Tibial artery (tissue), 4 donors: ENCODE measurements around the gene KLF1.
"Not testable (repeated sequence)": the region's sequence is repeated elsewhere in the genome, so short reads cannot be mapped to it uniquely, and the experiment has no call there.

Experiments used
- DNase-seq, 2 donors: peaks; one replicate each; pipeline ENCODE4 v3.0.0-alpha.2; 2019
- H3K27ac ChIP-seq, 2 donors: fragments of 200-600 bp; sonication (generic) in 1 of 2; 1 replicate in 1 of 2; 2 replicates in 1 of 2; pipeline ENCODE4 v1.5.1; 2018 to 2019; ENCODE audit warnings: mild to moderate bottlenecking in 1 of 2
- H3K27me3 ChIP-seq, 2 donors: fragments of 200-600 bp; sonication (generic) in 1 of 2; one replicate each; pipeline versions ENCODE4 v1.5.1 to v1.6.0; 2016 to 2019
- H3K36me3 ChIP-seq, 3 donors: fragments of 200-600 bp; sonication (generic) in 2 of 3; one replicate each; pipeline ENCODE4 v1.5.1; 2016 to 2019; ENCODE audit warnings: mild to moderate bottlenecking in 2 of 3
- H3K4me1 ChIP-seq, 4 donors: fragments of 200-600 bp; sonication (generic) in 2 of 4; 1 replicate in 3 of 4; 2 replicates in 1 of 4; pipeline ENCODE4 v1.5.1; 2016 to 2019
- H3K4me3 ChIP-seq, 2 donors: fragments of 200-600 bp; sonication (generic) in 1 of 2; 1 replicate in 1 of 2; 2 replicates in 1 of 2; pipeline ENCODE4 v1.5.1; 2018 to 2019; ENCODE audit warnings: mild to moderate bottlenecking in 2 of 2
- H3K9me3 ChIP-seq, 3 donors: fragments of 200-600 bp; sonication (generic) in 1 of 3; one replicate each; pipeline ENCODE4 v1.5.1; 2016 to 2019
- CTCF ChIP-seq, 2 experiments: fragments of 200-600 bp in 1 of 2; fragments of 450-650 bp in 1 of 2; IDR thresholded peaks; one replicate each; pipeline ENCODE4 v1.5.1; 2017 to 2019; ENCODE audit warnings: antibody characterized with exemption in 2 of 2, mild to moderate bottlenecking in 1 of 2, moderate library complexity in 1 of 2
- intact Hi-C: fragments of 100-400 bp; cut with DNase I; formaldehyde crosslinking; loops from one replicate; pipeline ENCODE4 v1.15.0; 2023; ENCODE audit warnings: low total_unique reads

Gene KLF1

GRCh38 chr19:12864143-12864542, 22.9 kb downstream of the KLF1 start:
- Histone ChIP-seq H3K4me1 (peaks cover 0 to 7% (median 6%) of the 10 kb centered on the region in 4 donors), H3K36me3 (no peaks in the 10 kb centered on the region), H3K27me3 (peaks cover 0 to 39% of the 10 kb centered on the region in 2 donors), H3K4me3 (no peak overlapping the region), H3K27ac (no peak overlapping the region), H3K9me3 (no peaks in the 10 kb centered on the region)
- no peak for DNase-seq
- intact Hi-C loops, result no loop called here
- no peak for TF ChIP-seq CTCF (IDR thresholded peaks at IDR 0.05)

- Histone ChIP-seq H3K9me3 (peaks cover 0 to 6% (median 0%) of the 10 kb centered on the region in 3 donors), H3K27ac (no peak overlapping the region), H3K4me1 (no peaks in the 10 kb centered on the region), H3K27me3 (no peaks in the 10 kb centered on the region), H3K36me3 (no peaks in the 10 kb centered on the region), H3K4me3 (no peak overlapping the region)
- no peak for DNase-seq
- intact Hi-C loops, result no loop called here
- TF ChIP-seq CTCF (IDR thresholded peaks at IDR 0.05), result no peak
These were observed 27.5 kb downstream of the KLF1 start for GRCh38 chr19:12859546-12859945.

- Histone ChIP-seq H3K27me3 (no peaks in the 10 kb centered on the region), H3K9me3 (peaks cover 0 to 6% (median 0%) of the 10 kb centered on the region in 3 donors), H3K4me3 (no peak overlapping the region), H3K36me3 (no peaks in the 10 kb centered on the region), H3K4me1 (no peaks in the 10 kb centered on the region), H3K27ac (no peak overlapping the region)
- no peak for DNase-seq
- no peak for TF ChIP-seq CTCF (IDR thresholded peaks at IDR 0.05)
- intact Hi-C loops, result no loop called here
These were observed 28.7 kb downstream of the KLF1 start for GRCh38 chr19:12858041-12858928.

GRCh38 chr19:12856653-12857052, 30.3 kb downstream of the KLF1 start:
- intact Hi-C loops, result no loop called here
- DNase-seq, result no peak
- no peak overlapping the region for H3K27ac ChIP-seq
- H3K27me3 ChIP-seq, result peaks cover 0 to 7% of the 10 kb centered on the region in 2 donors
- no peaks in the 10 kb centered on the region for H3K4me1 ChIP-seq
- H3K36me3 ChIP-seq, result no peaks in the 10 kb centered on the region
- peaks cover 0 to 6% (median 0%) of the 10 kb centered on the region in 3 donors for H3K9me3 ChIP-seq
- TF ChIP-seq CTCF (IDR thresholded peaks at IDR 0.05), result no peak
- no peak overlapping the region for H3K4me3 ChIP-seq

GRCh38 chr19:12847159-12848139, 39.6 kb downstream of the KLF1 start:
- H3K27me3 ChIP-seq, result peaks cover 0 to 56% of the 10 kb centered on the region in 2 donors
- intact Hi-C loops, result loop anchor here (5.0 kb wide), 1 partner anchor 80 kb away; no protein-coding TSS in a partner anchor
- no peaks in the 10 kb centered on the region for H3K36me3 ChIP-seq
- H3K9me3 ChIP-seq, result no peaks in the 10 kb centered on the region
- TF ChIP-seq CTCF (IDR thresholded peaks at IDR 0.05), result peak; percentile 98 to 99
- H3K27ac ChIP-seq, result no peak overlapping the region
- H3K4me1 ChIP-seq, result peaks cover 0 to 11% (median 6%) of the 10 kb centered on the region in 4 donors
- DNase-seq, result peak; percentile 73 to 84
- H3K4me3 ChIP-seq, result peak overlapping the region in 1 of 2 donors; percentile 16

GRCh38 chr19:12846613-12847012, 40.4 kb downstream of the KLF1 start:
- H3K4me1 ChIP-seq, result peaks cover 0 to 11% (median 6%) of the 10 kb centered on the region in 4 donors
- not testable (repeated sequence) for H3K9me3 ChIP-seq, H3K27ac ChIP-seq, DNase-seq, H3K36me3 ChIP-seq, H3K4me3 ChIP-seq
- intact Hi-C loops, result loop anchor here (5.0 kb wide), 1 partner anchor 79 kb away; no protein-coding TSS in a partner anchor
- peaks cover 0 to 57% of the 10 kb centered on the region in 2 donors for H3K27me3 ChIP-seq
